Muscle of back (tissue), 13 donors: ENCODE measurements around the gene KAT14. TPM values are rescaled to one million over a fixed set of nuclear protein-coding genes. Genes with fewer than 3 reads are reported as not detected.
"Not testable (repeated sequence)": the region's sequence is repeated elsewhere in the genome, so short reads cannot be mapped to it uniquely, and the experiment has no call there.

Source experiments
- DNase-seq, 3 donors: peaks; one replicate each; pipeline versions ENCODE4 v3.0.0 to v3.0.0-alpha.2; 2013
- long read RNA-seq, 9 donors: transcript quantifications; one replicate each; lab custom pipeline, GENCODE V29; 2026
- polyA plus RNA-seq, 10 donors: library from polyadenylated mRNA; unstranded; fragments of 120-200 nt; gene quantifications; one replicate each; pipeline ENCODE4 v1.2.1, GENCODE V29; 2013; ENCODE audit not compliant: insufficient read length in 10 of 10

Gene KAT14, protein sequence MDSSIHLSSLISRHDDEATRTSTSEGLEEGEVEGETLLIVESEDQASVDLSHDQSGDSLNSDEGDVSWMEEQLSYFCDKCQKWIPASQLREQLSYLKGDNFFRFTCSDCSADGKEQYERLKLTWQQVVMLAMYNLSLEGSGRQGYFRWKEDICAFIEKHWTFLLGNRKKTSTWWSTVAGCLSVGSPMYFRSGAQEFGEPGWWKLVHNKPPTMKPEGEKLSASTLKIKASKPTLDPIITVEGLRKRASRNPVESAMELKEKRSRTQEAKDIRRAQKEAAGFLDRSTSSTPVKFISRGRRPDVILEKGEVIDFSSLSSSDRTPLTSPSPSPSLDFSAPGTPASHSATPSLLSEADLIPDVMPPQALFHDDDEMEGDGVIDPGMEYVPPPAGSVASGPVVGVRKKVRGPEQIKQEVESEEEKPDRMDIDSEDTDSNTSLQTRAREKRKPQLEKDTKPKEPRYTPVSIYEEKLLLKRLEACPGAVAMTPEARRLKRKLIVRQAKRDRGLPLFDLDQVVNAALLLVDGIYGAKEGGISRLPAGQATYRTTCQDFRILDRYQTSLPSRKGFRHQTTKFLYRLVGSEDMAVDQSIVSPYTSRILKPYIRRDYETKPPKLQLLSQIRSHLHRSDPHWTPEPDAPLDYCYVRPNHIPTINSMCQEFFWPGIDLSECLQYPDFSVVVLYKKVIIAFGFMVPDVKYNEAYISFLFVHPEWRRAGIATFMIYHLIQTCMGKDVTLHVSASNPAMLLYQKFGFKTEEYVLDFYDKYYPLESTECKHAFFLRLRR
- 10 to 100 TPM; 14.7 to 23.0 (median 16.9) TPM for polyA plus RNA-seq
- long read RNA-seq, donor 1: 0 reads
- long read RNA-seq, donor 2: 0 reads
- long read RNA-seq, donor 3: 0 reads
- long read RNA-seq, donor 4, partial matches to known transcripts: 0 of 1 reads
- long read RNA-seq, donor 4, other reads (novel, unspliced or antisense): 0 of 1 reads
- long read RNA-seq, donor 5: 0 reads
- long read RNA-seq, donor 6, partial matches to known transcripts: 0 of 1 reads
- long read RNA-seq, donor 6, other reads (novel, unspliced or antisense): 0 of 1 reads
- long read RNA-seq, donor 7, partial matches to known transcripts: 0 of 2 reads
- long read RNA-seq, donor 7, other reads (novel, unspliced or antisense): 0 of 2 reads
- long read RNA-seq, donor 8, partial matches to known transcripts: 0 of 1 reads
- long read RNA-seq, donor 8, other reads (novel, unspliced or antisense): 0 of 1 reads
- long read RNA-seq, donor 9: 0 reads

DNA sequence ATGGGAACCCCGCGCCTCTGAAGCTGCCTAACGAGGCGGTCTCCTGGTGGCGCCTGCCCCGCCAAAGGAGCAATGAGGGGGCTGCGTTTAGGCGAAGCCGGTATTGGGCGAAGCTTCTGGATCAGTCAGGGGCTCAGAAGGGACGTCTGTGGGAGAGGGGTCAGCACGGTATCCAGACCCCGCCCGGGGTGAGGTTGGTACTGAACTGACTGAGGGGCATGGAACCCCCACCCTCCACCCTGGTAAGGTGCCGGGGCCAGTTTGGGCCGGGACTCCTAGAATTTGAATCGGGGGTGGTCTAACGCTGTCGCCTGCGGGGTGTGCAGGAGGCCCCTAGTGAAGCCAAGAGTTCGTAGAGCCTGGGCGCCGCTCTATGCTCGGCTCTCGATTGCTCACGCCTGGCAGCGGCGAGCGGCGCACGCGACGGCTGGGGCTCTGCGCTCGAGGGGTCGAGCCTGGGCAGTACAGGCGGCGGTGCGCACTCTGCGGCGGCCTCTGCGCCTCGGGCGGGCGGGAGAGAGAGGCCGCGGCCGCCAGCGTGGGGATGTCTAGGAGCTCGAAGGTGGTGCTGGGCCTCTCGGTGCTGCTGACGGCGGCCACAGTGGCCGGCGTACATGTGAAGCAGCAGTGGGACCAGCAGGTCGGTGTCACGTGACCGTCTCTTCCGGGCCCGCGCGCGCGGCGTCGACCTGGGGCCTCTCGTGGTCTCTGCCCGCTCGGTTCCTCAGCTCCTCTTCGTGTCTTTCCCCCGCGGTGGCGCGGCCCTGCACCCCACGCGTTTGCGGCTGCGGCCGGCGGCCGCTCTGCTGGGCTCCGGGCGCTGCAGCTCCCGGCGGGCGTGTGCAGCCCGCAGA, at the start of gene KAT14, which contains the start of gene PET117:
Gene KAT14 (plus strand): TSS at position 452 of the 854 bp plus-strand sequence. CDS start 4,798 bp downstream, outside the sequence.
Gene PET117 (plus strand): TSS at position 452 of the 854 bp plus-strand sequence. CDS start 93 bp downstream, at position 545.
- DNase-seq: peak; percentile 95 to 100 (median 97)

DNA sequence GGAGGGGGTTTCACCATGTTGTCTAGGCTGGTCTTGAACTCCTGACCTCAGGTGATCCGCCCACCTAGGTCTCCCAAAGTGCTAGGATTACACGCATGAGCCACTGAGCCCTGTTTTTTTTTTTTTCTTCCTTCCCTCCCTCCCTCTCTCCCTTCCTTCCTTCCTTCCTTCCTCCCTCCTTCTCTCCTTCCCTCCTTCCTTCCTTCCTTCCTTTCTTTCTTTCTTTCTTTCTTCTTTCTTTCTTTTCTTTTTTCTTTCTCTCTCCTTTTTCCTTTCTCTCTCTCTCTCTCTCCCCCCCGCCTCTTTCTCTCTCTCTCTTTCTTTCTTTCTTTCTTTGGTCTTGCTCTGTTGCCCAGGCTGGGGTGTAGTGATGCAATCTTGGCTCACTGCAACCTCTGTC, 49.4 kb upstream of the KAT14 start:
- DNase-seq: not testable (repeated sequence)

DNA sequence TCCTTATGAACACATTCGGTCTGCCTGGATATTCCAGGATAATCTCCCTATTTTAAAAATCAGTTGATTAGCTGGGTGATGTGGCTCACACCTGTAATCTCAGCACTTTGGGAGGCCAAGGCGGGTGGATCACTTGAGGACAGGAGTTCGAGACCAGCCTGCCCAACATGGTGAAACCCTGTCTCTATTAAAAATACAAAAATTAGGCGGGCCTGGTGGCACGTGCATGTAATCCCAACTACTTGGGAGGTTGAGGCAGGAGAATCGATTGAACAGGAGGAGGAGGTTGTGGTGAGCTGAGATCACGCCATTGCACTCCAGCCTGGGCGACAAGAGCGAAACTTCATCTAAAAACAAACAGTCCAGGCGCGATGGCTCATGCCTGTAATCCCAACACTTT, 48.8 kb upstream of the KAT14 start:
- not testable (repeated sequence) for DNase-seq

DNA sequence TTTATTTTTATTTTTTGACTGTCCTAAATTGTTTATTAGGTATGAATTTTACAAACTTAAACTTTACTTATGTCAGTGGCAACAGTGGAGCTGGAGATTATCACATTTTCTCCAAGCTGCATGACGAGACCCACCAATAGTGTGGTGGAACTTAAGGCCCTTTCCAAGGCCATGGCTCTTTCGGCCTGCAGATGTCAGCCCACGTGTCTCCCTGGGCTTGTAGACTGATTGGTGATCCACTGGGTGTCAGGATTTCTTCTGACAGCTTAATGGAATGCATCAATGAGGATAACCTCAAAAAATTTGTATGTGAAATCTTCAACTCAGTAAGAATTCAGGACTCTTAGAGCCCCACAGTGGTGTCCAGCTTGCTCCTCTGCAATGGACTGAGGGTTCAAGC, 47.6 kb upstream of the KAT14 start:
- DNase-seq: no peak

DNA sequence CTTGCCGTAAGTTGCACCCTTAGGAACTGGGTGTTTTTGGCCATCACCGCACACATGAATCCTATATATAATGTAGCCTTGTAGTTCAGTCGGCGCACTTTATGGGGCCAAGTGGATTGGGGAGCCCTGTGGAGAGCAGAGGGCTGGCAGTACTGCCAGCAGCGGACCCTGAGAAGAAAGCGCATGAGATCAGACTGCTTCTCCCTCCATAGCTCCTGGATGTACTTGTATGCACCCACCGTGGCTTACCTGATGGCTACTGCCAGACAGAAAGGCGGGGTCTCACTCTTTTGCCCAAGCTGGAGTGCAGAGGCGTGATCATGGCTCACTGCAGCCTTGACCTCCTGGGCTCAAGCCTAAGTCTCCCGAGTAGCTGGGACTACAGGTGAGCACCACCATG, 47.2 kb upstream of the KAT14 start:
- no peak for DNase-seq

DNA sequence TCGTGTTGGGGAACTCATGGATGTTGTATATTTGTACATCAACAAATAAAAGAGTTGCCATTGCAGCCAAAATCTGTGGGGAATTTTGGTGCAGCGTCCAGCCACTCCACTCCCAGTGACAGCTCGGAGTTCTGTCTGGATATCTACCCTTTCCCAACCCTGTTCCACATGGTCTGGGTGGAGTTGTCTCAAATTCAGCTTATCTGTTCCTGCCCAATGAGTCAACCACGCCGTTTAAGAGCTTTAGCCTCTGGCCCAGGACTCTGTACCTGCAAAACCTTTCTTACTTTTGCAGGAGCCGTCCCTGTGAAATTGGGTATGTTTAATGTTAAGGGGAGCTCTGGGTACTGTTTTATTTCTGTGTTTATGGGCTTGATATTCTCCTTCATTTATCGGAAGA, 46.0 kb upstream of the KAT14 start:
- no peak for DNase-seq

DNA sequence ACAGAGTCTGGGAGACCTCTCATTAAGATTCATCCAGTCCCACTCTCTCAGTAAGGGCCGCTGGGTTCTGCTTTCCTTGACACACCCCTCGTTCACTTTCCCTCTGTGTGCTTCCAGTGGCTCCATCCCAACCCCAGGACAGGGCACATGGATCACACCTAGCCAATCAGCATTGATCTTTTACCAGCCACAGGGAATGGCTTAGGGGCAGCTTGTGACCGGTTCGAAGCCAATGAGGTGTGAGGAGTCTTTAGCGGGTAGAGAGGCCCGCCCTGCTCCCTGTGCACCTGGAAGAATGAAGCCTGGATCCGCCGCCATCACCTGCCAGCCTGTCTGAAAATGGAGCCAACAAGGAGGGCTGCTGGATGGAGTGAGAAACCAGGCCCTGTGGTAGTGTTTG, 44.8 kb upstream of the KAT14 start:
- no peak for DNase-seq

DNA sequence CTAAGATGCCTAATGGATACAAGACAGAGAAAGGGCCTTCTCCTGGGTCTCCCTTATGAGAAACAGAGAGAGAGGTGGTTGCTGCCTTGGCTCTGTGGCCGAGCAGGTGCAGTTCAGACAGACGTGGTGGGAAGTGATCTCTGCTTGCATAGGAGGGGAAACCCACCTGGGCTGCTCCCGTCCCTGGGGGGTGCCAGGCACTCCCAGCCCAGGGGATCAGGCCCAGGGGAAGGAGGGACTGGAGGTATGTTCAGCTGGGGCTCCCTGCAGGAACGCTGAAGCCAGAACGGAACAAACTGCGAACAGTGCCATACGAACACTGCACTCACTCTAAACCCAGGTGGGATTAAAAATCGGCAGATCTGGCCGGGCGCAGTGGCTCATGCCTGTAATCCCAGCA, 44.3 kb upstream of the KAT14 start:
- DNase-seq: no peak

DNA sequence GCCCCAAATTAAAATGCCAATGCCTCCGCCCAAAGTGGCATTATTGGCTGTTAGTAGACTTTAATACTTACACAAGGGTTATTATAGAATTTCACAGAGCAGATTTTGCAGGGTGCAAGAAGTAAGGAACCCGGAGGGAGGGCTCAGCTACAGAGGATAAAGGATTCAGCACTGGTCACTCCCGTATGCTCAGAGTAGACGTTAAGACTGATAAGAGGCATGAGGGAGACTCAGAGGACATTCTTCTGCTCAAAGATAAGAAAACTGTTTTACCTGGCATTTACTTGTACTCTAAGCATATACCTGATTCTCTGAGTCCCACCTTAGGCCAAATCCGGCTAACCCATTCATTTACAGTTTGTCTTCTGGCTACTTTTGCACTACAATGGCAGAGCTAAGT, 43.5 kb upstream of the KAT14 start:
- DNase-seq: no peak

DNA sequence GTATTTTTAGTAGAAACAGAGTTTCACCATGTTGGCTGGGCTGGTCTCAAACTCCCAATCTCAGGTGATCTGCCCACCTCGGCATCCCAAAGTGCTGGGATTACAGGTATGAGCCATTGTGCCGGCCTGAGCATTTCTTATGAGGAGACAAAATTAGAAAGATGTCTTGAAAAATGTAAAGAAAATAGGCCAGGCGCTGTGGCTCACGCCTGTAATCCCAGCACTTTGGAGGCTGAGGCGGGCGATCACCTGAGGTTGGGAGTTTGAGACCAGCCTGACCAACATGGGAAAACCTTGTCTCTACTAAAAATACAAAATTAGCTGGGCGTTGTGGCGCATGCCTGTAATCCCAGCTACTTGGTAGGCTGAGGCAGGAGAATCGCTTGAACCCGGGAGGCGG, 37.1 kb upstream of the KAT14 start:
- not testable (repeated sequence) for DNase-seq

DNA sequence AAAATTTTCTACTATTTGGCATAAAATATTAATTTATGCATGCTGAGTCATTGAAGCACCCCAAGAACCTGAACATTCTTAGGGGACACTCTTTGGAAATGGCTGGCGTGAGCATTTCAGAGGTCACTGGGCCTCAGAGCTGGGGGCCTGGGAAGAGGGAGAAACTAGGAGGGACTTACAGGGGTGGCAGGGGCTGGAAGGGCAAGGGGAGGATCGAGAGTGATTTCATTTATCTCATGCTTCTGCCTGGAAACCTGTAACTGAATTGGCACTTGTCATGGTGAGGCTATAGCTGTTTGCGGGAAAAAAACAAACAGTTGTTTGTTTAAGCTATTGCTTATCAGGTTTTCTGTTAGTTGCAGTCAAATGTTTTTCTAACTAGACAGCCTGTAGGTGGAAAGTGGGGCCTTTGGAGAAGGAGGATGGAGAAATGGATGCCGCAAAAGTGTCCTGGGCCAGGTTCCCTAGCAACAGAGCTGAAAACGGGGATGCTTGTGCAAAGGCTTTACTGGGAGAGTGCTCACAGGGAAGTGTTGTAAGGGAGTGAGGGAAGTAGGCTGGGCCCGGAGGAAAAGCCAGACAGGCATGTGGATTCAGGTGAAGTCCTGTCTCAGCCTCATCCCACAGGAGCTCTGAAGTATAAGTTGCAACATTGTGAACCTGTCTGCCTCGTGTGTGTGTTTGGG, 36.4 kb upstream of the KAT14 start:
- DNase-seq: no peak

DNA sequence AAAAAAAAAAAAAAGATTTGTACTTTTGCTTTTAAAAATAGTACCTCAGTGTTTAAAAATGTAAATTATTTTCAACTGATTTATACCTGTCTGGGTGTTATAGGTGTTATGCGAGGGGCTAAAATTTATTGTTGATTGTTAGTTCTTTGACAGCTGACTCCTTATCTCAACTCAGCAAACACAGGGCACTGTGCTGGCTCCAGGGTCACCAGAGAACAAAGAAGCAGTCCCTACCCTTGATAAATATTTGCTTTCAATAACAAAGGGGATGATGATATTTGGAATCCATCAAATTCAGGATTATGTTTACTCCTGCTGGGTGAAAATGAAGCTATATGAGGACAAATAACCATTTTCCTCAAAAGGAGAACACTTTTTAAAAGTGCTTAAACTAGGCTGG, 34.2 kb upstream of the KAT14 start:
- no peak for DNase-seq

DNA sequence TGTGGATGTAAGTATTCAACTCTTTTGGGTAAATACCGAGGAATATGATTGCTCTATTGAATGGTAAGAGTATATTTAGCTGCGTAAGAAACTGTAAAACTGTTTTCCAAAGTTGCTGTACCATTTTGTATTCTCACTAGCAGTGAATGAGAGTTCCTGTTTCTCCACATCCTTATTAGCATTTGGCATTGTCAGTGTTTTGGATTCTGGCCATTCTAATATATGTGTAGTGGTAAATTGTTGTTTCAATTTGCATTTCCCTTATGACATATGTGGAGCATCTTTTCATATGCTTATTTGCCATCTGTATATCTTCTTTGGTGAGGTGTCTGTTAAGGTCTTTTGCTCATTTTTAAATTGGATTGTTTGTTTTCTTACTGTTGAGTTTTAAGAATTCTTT, 29.3 kb upstream of the KAT14 start:
- DNase-seq: no peak

DNA sequence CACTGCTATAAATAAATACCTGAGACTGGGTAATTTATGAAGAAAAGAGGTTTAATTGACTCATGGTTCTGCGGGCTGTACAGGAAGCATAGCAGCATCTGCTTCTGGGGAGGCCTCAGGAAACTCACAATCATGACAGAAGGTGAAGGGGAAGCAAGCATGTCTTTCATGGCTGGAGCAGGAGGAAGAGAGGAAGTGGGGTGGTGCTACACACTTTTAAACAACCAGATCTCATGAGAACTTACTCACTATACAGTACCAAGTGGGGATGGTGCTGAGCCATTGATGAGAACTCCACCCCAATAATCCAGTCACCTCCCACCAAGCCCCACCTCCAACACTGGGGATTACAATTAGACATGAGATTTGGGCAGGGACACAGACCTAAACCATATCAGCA, 9.1 kb upstream of the KAT14 start:
- not testable (repeated sequence) for DNase-seq

DNA sequence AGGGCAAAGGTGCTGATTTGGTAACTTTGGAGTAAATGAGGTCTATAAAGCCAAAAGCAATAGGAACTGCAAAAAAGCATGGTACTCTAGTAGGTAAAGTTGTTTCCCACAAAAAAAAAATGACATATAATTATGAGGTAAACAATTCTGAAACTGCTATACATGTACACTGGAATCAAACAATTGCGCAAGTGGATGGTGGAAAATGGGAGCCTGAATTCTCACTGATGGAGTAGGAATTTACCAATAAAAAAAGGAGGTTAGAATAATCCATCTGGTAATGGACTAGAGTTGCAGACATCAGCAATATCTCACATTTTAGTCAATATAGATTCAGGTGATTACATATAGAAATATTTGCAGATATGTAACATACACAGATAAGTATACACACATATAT, 5.0 kb upstream of the KAT14 start:
- no peak for DNase-seq

DNA sequence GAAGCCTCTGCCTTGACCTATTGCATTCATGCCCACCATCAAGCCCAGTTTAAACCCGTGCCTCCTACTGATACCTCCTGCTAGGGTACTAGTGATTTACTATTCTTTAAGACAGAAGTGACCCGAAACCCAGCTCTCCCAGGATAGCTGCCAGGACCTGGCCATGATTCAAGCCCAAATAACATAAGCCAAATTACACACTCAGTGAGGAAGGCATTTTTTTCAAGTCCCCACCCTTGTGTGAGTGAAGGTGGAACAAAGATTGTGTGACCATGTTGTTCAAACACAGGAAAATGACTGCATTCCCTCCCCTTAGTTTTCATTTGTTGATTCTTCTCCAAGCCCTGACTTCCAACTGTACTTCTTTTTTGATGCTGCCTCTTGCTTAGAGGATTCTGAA, 3.7 kb upstream of the KAT14 start:
- DNase-seq: no peak

DNA sequence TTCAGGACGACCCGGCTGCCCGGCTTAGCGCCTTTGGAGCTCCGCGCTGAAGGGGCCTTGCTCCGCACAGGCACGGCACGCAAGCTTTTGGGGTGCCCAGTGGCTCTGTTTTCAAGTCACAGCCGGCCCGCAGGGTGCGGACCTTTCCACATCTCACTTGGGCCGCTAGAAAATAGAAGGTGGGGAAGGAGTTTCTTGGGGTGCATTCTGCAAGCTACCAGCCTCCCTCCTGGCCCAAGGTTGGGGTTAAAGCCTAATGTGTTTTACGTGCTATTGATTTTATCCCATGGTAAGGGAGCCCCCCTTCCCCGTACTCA, 561 bp downstream of the KAT14 start:
- DNase-seq: no peak

DNA sequence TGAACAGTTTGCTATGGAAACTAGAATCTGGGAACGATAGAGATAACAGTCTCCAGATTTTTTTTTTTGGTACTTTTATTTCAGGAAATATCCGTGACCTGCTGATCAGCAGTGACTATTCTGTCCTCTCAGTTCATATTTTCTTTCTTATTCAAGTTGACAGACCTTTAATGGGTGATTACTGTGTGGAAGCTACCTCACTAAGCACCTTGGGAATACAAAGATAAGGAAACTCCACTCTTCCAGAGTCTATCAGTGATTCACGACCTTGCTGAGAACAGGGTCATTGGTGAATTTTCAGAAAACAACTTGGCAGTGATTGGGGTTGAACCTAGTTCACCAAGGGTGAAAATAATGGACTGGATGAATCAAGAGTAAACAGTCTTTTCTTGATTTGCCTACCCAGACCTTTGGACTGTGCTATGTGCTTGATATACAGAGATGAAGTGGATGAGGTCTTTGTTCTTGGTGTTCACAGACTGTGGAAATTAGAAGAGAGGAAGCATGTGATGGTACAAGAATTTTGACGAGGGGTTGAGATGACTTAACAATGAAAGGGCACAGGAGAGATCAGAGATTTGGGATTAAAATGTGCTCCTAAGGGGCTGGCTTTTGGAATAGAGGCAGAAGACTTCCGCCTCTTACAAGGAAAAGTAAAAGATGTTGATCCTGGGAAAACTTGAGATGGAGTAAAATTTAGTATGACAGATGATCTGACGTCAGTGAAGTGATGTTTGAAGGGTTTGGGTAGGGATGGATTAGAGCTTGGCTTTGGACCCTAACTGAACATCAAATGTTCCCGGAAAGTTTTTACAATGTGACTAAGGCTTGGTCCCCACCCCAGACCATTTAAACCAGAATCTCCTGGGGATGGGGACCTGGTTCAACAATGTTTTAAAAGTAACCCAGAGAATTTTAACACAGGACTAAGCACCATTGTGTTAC, 1.2 kb downstream of the KAT14 start:
- DNase-seq: no peak

DNA sequence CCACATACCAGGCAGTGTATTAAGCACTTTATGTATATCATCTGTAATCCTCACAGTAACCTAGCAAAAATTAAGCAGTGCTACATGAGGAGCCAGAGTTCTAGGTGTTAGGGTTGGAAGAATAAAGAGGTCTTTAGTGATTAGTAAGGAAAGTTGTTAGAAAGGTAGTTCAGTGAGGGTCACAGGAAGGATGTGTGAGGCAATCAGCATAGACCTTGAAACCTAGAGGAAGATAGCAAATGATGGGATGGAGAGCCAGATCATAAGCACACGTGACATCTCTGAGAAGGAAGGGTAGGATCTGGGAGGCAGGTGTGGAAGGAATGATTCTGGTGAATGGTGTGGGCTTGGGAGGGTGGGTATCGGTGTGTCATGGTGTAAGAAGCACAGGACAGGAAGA, 2.2 kb downstream of the KAT14 start:
- no peak for DNase-seq
